ENCODE data around the gene SESTD1.

GRCh38 chr2:179211355-179211754 lies 53.3 kb downstream of the SESTD1 start:
- TF ChIP-seq CTCF (conservative IDR thresholded peaks at IDR 0.05; ENCODE audit: low read depth in 2 of 2): no peak
- TF ChIP-seq REST (IDR thresholded peaks at IDR 0.05; ENCODE audit: unreplicated experiment): no peak
- TF ChIP-seq EZH2 (IDR thresholded peaks at IDR 0.05; ENCODE audit: low read depth, unreplicated experiment): no peak
- no peak for TF ChIP-seq POLR2AphosphoS5 (IDR thresholded peaks at IDR 0.05; ENCODE audit: low read depth)
- no peak for TF ChIP-seq EZH2phosphoT487 (IDR thresholded peaks at IDR 0.05; ENCODE audit: unreplicated experiment)
- no peak for TF ChIP-seq CREB1 (CRISPR knock-in tag; IDR thresholded peaks at IDR 0.05; ENCODE audit: low read depth)
- TF ChIP-seq ETS1 (IDR thresholded peaks at IDR 0.05): no peak
- no peak for TF ChIP-seq STAT1 (IDR thresholded peaks at IDR 0.05; ENCODE audit: unreplicated experiment)
- TF ChIP-seq JUNB (IDR thresholded peaks at IDR 0.05; ENCODE audit: unreplicated experiment): no peak
- TF ChIP-seq ZNF114 (CRISPR knock-in tag; IDR thresholded peaks at IDR 0.05): no peak
- no peak for TF ChIP-seq ZNF462 (CRISPR knock-in tag; IDR thresholded peaks at IDR 0.05)
- no peak for TF ChIP-seq NANOG (IDR thresholded peaks at IDR 0.05; ENCODE audit: borderline replicate concordance)
- no peak for TF ChIP-seq ZNF331 (CRISPR knock-in tag; IDR thresholded peaks at IDR 0.05; ENCODE audit: low read depth)
